DOHH2 (cell line): ENCODE measurements around the gene GPHN.

Source experiments
- CTCF ChIP-seq: fragments of 200-600 bp; sonication (generic); IDR thresholded peaks from one replicate; pipeline ENCODE4 v1.5.1; 2014; ENCODE audit warnings: antibody characterized with exemption, mild to moderate bottlenecking, low read depth, low read length; ENCODE audit not compliant: poor library complexity, severe bottlenecking
- EZH2phosphoT487 ChIP-seq: fragments of 200-600 bp; sonication (generic); IDR thresholded peaks from 2 replicates; pipeline ENCODE4 v1.6.1; 2017; ENCODE audit warnings: borderline replicate concordance, mild to moderate bottlenecking, antibody characterized with exemption, low read length, moderate library complexity, mixed read lengths

- TF ChIP-seq EZH2phosphoT487 (no peak), CTCF (no peak)
Measured at GRCh38 chr14:66999978-67000377, 492.0 kb downstream of the GPHN start.
